ENCODE data around the gene RALGDS. TPM values are rescaled to one million over a fixed set of nuclear protein-coding genes. Genes with fewer than 3 reads are reported as not detected.

Gene RALGDS
- polyA plus RNA-seq, 6 donors from 2014 or later = 5.5 to 17.5 (median 8.7) TPM

DNA sequence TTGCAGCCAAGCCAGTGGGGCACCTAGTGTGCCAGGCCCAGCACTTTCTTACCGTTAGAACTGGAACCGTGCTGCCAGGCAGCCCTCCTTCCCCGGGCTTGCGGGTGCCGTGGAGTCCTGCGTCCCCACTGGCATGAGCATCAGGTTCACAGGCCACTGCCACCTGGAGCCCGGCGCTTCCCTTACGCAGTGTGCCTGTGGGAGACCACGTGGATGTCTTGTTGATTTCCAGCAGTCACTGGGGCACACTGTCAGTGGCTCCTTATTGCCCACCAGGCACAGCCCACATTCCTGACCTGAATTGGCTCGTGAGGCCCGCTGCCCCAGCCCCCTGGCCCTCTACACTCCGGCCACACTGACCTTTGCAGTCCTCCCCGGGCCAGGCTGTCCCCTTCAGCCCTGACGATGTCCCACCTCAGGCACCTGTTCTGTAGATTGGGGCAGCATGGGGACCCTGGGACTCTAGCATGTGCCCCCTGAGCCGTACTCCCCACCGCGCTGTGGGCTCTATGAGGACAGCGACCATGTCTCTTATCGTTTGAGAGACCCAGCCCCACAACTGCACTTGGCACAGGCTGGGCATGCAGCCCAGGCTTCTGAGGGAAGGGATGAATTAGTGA lies 69.6 kb downstream of the RALGDS start:
- H3K27ac Mint-ChIP-seq = no peak overlapping the region
- DNase-seq (no peak), ATAC-seq (ENCODE audit: low read depth in 2 of 2) (no peak)
- H3K36me3 Mint-ChIP-seq = peaks cover 0 to 46% of the 10 kb centered on the region in 2 donors
- H3K4me1 Mint-ChIP-seq = peaks cover 0 to 4% (median 4%) of the 10 kb centered on the region in 3 donors
- no peak overlapping the region for H3K4me3 Mint-ChIP-seq
- H3K27me3 Mint-ChIP-seq = no peaks in the 10 kb centered on the region
- H3K9me3 Mint-ChIP-seq = no peaks in the 10 kb centered on the region

DNA sequence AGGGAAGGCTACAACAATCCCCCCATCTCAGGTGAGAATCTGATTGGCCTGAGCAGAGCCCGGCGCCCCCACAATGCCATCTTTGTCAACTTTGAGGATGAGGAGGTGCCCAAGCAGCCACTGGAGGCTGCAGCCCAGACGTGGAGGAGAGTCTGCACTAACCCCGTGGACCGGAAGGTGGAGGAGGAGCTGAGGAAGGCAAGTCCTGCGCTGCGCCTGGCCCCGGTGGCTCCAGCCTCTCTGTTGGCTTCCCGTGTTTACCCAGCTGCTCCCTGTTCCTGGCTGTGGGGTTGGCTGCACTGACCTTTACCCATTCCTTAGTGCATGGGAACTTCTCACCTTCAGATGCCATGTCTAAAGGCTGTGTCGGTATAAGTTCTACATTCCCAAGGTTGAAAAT lies 70.3 kb downstream of the RALGDS start:
- Mint-ChIP-seq H3K9me3 (no peaks in the 10 kb centered on the region), H3K36me3 (peaks cover 0 to 43% of the 10 kb centered on the region in 2 donors), H3K4me3 (no peak overlapping the region), H3K27ac (no peak overlapping the region), H3K27me3 (no peaks in the 10 kb centered on the region), H3K4me1 (peaks cover 0 to 4% (median 0%) of the 10 kb centered on the region in 3 donors)
- no peak for DNase-seq
- ATAC-seq (ENCODE audit: low read depth in 2 of 2) = no peak

DNA sequence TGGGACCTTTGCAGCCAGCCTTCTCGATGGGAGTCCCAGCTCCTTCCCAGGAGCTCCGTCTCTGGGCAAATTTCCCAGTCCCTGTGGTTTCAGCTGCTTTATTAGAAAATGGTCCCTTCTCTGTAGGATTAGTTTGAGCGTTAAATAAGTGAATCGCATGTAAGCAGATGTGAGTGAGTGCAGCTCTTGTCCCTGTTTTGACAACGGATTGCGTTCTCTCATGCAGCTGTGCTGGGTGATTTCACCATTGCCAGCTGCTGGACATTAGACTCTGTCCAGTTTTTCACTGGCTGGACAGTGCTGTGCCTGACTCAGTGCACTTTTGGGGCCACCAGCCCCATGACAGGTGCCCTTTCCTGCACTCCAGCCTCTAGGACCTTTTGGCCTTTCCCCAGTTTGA lies 70.9 kb downstream of the RALGDS start:
- Mint-ChIP-seq H3K27me3 (no peaks in the 10 kb centered on the region), H3K4me3 (peak overlapping the region in 1 of 8 donors; percentile 21), H3K36me3 (peaks cover 0 to 38% of the 10 kb centered on the region in 2 donors), H3K9me3 (no peaks in the 10 kb centered on the region), H3K27ac (no peak overlapping the region), H3K4me1 (peaks cover 0 to 4% (median 0%) of the 10 kb centered on the region in 3 donors)
- ATAC-seq (ENCODE audit: low read depth in 2 of 2) = no peak
- no peak for DNase-seq

DNA sequence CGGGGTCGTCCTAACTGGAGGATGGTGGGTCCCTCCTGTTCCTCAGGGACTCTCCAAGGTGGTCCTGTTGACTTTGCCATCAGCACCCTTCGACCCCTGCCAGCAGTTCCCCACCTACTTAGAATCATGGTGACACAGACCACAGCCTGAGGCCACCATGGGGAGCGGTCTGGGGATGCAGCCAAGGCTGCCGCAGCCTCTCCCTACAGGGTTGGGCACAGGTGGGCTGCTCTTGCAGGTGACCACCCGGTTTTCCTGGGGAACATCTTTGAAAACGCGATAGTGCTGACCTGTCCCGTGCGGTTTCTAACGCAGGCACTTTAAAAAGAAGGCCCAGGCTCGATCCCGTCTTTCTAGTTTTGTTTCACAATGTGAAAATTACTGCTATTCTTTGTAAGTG lies 72.0 kb downstream of the RALGDS start:
- H3K4me3 Mint-ChIP-seq = no peak overlapping the region

DNA sequence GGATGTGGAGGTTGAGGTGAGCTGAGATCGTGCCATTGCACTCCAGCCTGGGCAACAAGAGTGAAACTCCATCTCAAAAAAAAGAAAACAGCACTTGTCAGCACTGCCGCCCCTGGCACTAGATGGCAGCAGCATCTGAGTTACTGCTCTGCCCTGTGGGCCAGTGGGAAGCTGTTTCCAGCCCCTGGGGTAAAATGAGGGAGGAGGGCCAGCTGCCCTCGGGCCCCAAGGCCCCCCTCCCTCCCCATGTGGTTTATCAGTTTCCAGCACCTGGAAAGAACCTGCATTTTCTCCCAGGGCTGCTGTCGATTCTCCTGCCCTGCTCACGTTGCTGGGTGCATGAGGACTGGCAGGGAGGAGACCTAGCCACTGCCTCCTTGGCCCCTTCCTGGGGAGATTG lies 72.4 kb downstream of the RALGDS start:
- peaks cover 0 to 39% of the 10 kb centered on the region in 2 donors for H3K36me3 Mint-ChIP-seq
- no peaks in the 10 kb centered on the region for H3K9me3 Mint-ChIP-seq
- peaks cover 0 to 4% (median 4%) of the 10 kb centered on the region in 3 donors for H3K4me1 Mint-ChIP-seq
- ATAC-seq (ENCODE audit: low read depth in 2 of 2) = no peak
- H3K4me3 Mint-ChIP-seq = no peak overlapping the region
- no peak for DNase-seq
- no peaks in the 10 kb centered on the region for H3K27me3 Mint-ChIP-seq
- no peak overlapping the region for H3K27ac Mint-ChIP-seq

More for the DNA sequence above, 72.0 kb downstream of the RALGDS start:
- Mint-ChIP-seq H3K27me3 (no peaks in the 10 kb centered on the region), H3K27ac (no peak overlapping the region), H3K9me3 (no peaks in the 10 kb centered on the region), H3K4me1 (peaks cover 0 to 4% (median 4%) of the 10 kb centered on the region in 3 donors), H3K36me3 (peaks cover 0 to 42% of the 10 kb centered on the region in 2 donors)
- DNase-seq (no peak), ATAC-seq (ENCODE audit: low read depth in 2 of 2) (no peak)

Other genes with a start within 250 kb of the RALGDS start
- 1 to 10 TPM in 3 of 6 donors, under 1 TPM in 3; 0.70 to 4.7 (median 1.5) TPM for gene AK8, start 243.0 kb downstream of the RALGDS start, polyA plus RNA-seq (ENCODE audit: low read depth in 6 of 6)
- gene SPACA9, start 242.3 kb downstream of the RALGDS start, polyA plus RNA-seq (ENCODE audit: low read depth in 6 of 6) = 1 to 10 TPM; 1.9 to 5.8 (median 3.5) TPM
- 10 to 100 TPM in 2 of 6 donors, 1 to 10 TPM in 3, under 1 TPM in 1; 1.00 to 14.4 (median 8.6) TPM for gene TSC1, start 176.6 kb downstream of the RALGDS start, polyA plus RNA-seq (ENCODE audit: low read depth in 6 of 6)
- 1 to 10 TPM in 2 of 6 donors, under 1 TPM in 3, not detected in 1; 0.38 to 1.4 (median 0.89) TPM for gene GFI1B, start 142.5 kb downstream of the RALGDS start, polyA plus RNA-seq (ENCODE audit: low read depth in 6 of 6)
- gene GTF3C5, start 90.2 kb downstream of the RALGDS start, polyA plus RNA-seq (ENCODE audit: low read depth in 6 of 6) = 10 to 100 TPM; 22.3 to 44.2 (median 32.7) TPM
- gene CEL, start 59.3 kb downstream of the RALGDS start, polyA plus RNA-seq (ENCODE audit: low read depth in 6 of 6) = under 1 TPM in 1 of 6 donors, not detected in 5; 0.11 TPM
- 1 to 10 TPM in 5 of 6 donors, under 1 TPM in 1; 0.96 to 4.0 (median 2.4) TPM for gene GBGT1, start 42.7 kb upstream of the RALGDS start, polyA plus RNA-seq (ENCODE audit: low read depth in 6 of 6)
- gene OBP2B, start 88.0 kb upstream of the RALGDS start, polyA plus RNA-seq (ENCODE audit: low read depth in 6 of 6) = not detected
- gene ABO, start 154.0 kb upstream of the RALGDS start, polyA plus RNA-seq (ENCODE audit: low read depth in 6 of 6) = under 1 TPM in 2 of 6 donors, not detected in 4; 0.93 to 0.94 TPM
- gene SURF6, start 214.9 kb upstream of the RALGDS start, polyA plus RNA-seq (ENCODE audit: low read depth in 6 of 6) = 10 to 100 TPM in 1 of 6 donors, 1 to 10 TPM in 4, under 1 TPM in 1; 0.09 to 13.0 (median 6.8) TPM
- gene MED22, start 226.9 kb upstream of the RALGDS start, polyA plus RNA-seq (ENCODE audit: low read depth in 6 of 6) = 10 to 100 TPM; 14.9 to 36.8 (median 20.2) TPM
- gene RPL7A, start 227.0 kb upstream of the RALGDS start, polyA plus RNA-seq (ENCODE audit: low read depth in 6 of 6) = 1,000 to 10,000 TPM in 5 of 6 donors, 100 to 1,000 TPM in 1; 715 to 1,392 (median 1,075) TPM
- gene SURF1, start 235.2 kb upstream of the RALGDS start, polyA plus RNA-seq (ENCODE audit: low read depth in 6 of 6) = 100 to 1,000 TPM in 1 of 6 donors, 10 to 100 TPM in 5; 77.6 to 142 (median 94.1) TPM
- 10 to 100 TPM; 21.6 to 40.5 (median 28.1) TPM for gene SURF2, start 235.3 kb upstream of the RALGDS start, polyA plus RNA-seq (ENCODE audit: low read depth in 6 of 6)

Measured in naive B cell (primary cell).